Measurements from ENCODE around the gene AANAT. TPM values are rescaled to one million over a fixed set of nuclear protein-coding genes. Genes with fewer than 3 reads are reported as not detected.

AANAT gene
- total and polyA plus RNA-seq, 4 experiments from 2014 or later, result not detected

DNA sequence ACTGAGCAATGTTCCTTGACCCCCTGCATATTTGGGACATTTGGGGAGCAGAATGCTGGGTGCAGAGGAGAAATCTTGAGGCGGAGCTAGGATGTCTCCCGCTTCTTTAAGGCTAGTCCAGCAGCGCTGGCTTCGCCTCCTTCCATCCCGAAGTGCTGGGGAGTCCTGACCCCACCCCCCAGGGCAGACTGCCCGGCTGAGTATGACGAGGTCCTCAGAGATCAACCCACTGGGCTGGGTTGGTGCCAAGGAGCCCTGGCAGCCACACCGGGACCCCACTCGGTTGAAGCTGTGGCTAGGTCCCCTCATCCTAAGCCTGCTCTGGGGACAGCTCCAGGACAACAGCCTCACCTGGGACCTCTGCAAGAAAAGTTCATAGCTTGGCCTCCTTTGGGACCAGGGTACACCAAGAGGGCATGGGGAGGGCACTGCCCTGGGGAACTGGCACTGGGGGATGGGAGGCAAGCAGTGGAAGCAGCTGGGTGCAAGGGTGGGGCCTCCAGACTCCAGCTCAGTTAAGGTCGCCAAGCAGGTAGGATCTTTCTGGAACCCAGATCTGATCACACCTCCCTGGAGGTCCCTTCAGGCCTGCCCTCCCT is 22.8 kb downstream of the AANAT start:
- Histone ChIP-seq H3K9me3 (ENCODE audit: control insufficient read depth in 1 of 2, low read length in 2 of 2) (no peaks in the 10 kb centered on the region), H3K4me3 (ENCODE audit: low read length in 2 of 2) (no peak overlapping the region), H3K27ac (ENCODE audit: low read depth, low read length) (no peak overlapping the region), H3K4me1 (ENCODE audit: insufficient read depth, low read length) (peaks cover 42% of the 10 kb centered on the region), H3K27me3 (ENCODE audit: insufficient read depth, low read length) (no peaks in the 10 kb centered on the region), H3K36me3 (ENCODE audit: insufficient read depth, low read length) (no peaks in the 10 kb centered on the region)
- H3K27ac Mint-ChIP-seq, result peak overlapping the region in 3 of 7 donors; percentile 50 to 84 (median 70)
- intact Hi-C loops (cut with micrococcal nuclease), result no loop called here
- peak in 1 of 5 donors; percentile 33 for DNase-seq
- ChIA-PET CTCF (ENCODE audit: partially characterized antibody) (interaction anchor here (0.9 to 1.6 kb wide), 2 partner anchors 9 to 82 kb away, joined by 3 read pairs; no protein-coding TSS in a partner anchor), POLR2A (ENCODE audit: partially characterized antibody) (interaction anchor here (1.4 to 4.8 kb wide), 4 partner anchors 10 to 23 kb away, joined by 3 to 45 read pairs (median 4); partner anchors contain the start of gene RHBDF2)
- H3K4me3 Mint-ChIP-seq, result no peak overlapping the region
- H3K4me1 Mint-ChIP-seq, result peaks cover 16 to 42% (median 31%) of the 10 kb centered on the region in 4 donors
- no peaks in the 10 kb centered on the region for H3K9me3 Mint-ChIP-seq
- peaks cover 0 to 5% of the 10 kb centered on the region in 2 donors for H3K36me3 Mint-ChIP-seq
- H3K27me3 Mint-ChIP-seq, result no peaks in the 10 kb centered on the region

DNA sequence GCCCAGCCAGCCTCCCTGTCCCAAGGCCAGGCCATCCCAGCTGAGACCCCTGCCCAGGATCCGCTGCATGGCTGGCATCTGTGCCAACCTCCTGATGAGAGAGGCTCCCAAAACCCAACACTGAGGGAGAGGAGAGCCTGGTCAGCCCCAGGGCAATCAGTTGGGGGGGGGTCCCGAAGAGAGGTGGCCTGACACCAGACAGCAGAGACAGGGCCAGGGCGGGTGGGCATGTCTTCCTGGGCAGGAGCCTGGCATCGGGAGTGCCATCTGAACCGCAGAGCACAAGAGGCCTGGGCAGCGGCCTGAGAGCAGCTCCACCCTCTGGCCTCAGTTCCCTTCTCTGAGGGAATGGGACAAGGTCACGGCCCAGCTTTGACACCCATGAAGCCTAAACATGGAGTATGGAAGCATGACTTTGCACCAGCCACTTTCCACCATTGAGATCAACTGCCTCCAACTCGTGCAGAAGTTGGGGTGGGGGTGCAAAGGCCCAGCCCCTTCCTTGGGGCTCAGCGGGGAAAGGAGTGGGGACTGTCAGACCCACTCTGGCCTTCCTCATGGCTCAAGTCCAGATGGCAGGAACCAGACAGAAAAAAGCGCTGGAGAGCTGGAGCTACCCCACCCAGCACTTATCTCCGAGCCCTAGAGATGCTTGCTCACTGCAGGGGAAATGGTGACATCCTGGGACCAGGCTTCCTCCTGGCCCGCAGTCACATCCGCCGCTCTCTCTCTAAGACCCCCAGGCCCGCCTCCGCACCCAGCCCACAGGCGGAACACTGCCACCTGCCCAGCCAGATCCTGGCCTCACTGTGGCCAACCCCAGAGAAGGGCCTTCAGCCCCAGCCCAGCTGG is 24.1 kb downstream of the AANAT start:
- peak overlapping the region; percentile 24 to 94 (median 77) for H3K27ac Mint-ChIP-seq
- no peak overlapping the region for H3K4me3 ChIP-seq (ENCODE audit: low read length in 2 of 2)
- no peaks in the 10 kb centered on the region for H3K27me3 Mint-ChIP-seq
- H3K36me3 Mint-ChIP-seq, result peaks cover 0 to 4% of the 10 kb centered on the region in 2 donors
- H3K36me3 ChIP-seq (ENCODE audit: insufficient read depth, low read length), result no peaks in the 10 kb centered on the region
- H3K4me1 ChIP-seq (ENCODE audit: insufficient read depth, low read length), result peaks cover 44% of the 10 kb centered on the region
- no peaks in the 10 kb centered on the region for H3K9me3 Mint-ChIP-seq
- peaks cover 16 to 50% (median 35%) of the 10 kb centered on the region in 4 donors for H3K4me1 Mint-ChIP-seq
- H3K27ac ChIP-seq (ENCODE audit: low read depth, low read length), result peak overlapping the region; percentile 64
- intact Hi-C loops (cut with micrococcal nuclease), result no loop called here
- ChIA-PET CTCF (ENCODE audit: partially characterized antibody) (interaction anchor here (0.8 to 2.5 kb wide), 3 partner anchors 25 to 83 kb away, joined by 3 to 16 read pairs (median 4); partner anchors contain the start of gene AANAT), POLR2A (ENCODE audit: partially characterized antibody) (interaction anchor here (1.4 to 4.8 kb wide), 7 partner anchors 10 to 138 kb away, joined by 3 to 45 read pairs (median 5); partner anchors contain the start of genes PRPSAP1, RHBDF2 and UBE2O)
- no peaks in the 10 kb centered on the region for H3K9me3 ChIP-seq (ENCODE audit: control insufficient read depth in 1 of 2, low read length in 2 of 2)
- H3K27me3 ChIP-seq (ENCODE audit: insufficient read depth, low read length), result no peaks in the 10 kb centered on the region
- DNase-seq, result no peak
- peak overlapping the region in 7 of 8 donors; percentile 41 to 76 (median 62) for H3K4me3 Mint-ChIP-seq

DNA sequence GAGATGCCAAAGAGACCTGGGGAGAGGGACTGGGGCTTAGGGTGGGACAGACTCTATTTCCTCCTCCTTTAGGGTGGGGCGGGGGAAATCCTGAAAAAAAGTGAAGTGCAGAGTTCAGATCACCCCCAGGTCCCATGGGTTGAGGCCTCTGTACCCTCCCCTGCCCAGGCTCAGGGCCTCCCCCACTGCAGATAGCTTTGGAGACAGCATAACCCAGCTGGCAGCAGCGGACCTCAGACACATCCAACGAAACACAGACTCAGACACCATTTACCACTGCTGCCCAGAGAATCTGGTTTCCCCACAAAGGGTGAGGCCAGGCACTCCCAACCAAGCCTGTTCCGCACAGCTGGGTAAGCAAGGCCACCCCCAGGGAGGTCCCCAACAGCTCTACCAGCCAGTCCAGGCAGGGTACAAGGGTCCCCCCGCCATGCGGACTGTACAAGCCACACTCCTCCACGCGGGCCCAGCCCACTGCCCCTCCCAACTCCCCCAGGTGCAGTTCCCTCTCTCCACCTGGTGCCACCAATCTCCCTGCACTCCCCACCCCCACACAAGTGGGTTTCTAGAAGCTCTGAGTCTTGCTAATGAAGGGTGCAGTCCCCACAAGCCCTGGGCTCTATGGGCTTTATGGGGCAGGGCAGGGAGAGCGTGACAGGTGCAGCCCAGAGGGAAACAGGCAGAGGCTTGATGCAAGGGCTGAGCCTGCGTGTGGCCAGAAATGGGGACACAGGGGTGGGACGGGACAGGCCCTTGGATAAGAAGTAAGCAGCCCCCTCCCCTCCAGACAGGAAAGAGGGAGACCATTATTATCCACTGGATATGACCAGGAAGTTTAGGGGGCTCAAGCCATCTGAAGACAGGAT is 25.0 kb downstream of the AANAT start:
- no peaks in the 10 kb centered on the region for H3K9me3 Mint-ChIP-seq
- Histone ChIP-seq H3K4me3 (ENCODE audit: low read length in 2 of 2) (peak overlapping the region in 1 of 2 donors; percentile 46), H3K27me3 (ENCODE audit: insufficient read depth, low read length) (no peaks in the 10 kb centered on the region), H3K36me3 (ENCODE audit: insufficient read depth, low read length) (no peaks in the 10 kb centered on the region), H3K9me3 (ENCODE audit: control insufficient read depth in 1 of 2, low read length in 2 of 2) (no peaks in the 10 kb centered on the region), H3K27ac (ENCODE audit: low read depth, low read length) (peak overlapping the region; percentile 64), H3K4me1 (ENCODE audit: insufficient read depth, low read length) (peaks cover 44% of the 10 kb centered on the region)
- ChIA-PET POLR2A (ENCODE audit: partially characterized antibody) (interaction anchor here (0.9 to 4.8 kb wide), 13 partner anchors 9 to 284 kb away, joined by 3 to 45 read pairs (median 6); partner anchors contain the start of genes PRPSAP1, RHBDF2 and UBE2O), CTCF (ENCODE audit: partially characterized antibody) (interaction anchor here (0.7 to 3.0 kb wide), 9 partner anchors 9 to 487 kb away, joined by 3 to 23 read pairs (median 4); partner anchors contain the start of genes AANAT, RHBDF2 and SPHK1)
- peak in 1 of 5 donors; percentile 41 for DNase-seq
- no peaks in the 10 kb centered on the region for H3K27me3 Mint-ChIP-seq
- peak overlapping the region; percentile 74 to 97 (median 94) for H3K27ac Mint-ChIP-seq
- intact Hi-C loops (cut with micrococcal nuclease), result no loop called here
- peaks cover 0 to 5% of the 10 kb centered on the region in 2 donors for H3K36me3 Mint-ChIP-seq
- H3K4me3 Mint-ChIP-seq, result peak overlapping the region; percentile 70 to 87 (median 84)
- H3K4me1 Mint-ChIP-seq, result peaks cover 17 to 58% (median 38%) of the 10 kb centered on the region in 4 donors

DNA sequence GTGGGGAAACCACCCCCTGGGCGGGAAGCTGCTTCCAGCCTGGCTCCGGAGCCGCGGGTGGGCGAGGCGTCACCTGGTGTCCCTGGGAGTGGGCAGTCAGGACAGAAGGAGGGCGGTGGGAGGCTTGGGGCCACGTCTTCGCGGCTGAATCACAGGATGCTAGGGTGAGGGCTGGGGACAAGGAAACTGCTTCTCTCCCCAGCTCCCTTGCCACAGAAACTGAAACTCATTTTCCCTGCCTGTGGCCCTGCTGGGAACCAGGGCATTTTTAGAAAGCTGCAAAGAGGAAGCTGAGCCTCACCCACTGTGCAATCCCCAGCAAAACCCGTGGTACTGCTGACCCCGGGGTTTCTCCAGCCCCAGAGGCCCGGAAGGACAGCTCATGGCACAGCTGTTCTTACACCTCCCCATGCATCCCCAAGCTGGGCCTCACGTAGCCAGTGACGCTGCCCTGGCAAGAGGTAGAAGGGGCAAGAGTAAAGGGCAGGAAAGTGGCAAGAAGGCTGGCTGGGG is 25.6 kb downstream of the AANAT start:
- ChIA-PET CTCF (ENCODE audit: partially characterized antibody) (interaction anchor here (0.6 to 3.0 kb wide), 13 partner anchors 8 to 488 kb away, joined by 3 to 23 read pairs (median 4); partner anchors contain the start of genes AANAT, RHBDF2 and SPHK1), POLR2A (ENCODE audit: partially characterized antibody) (interaction anchor here (0.6 to 4.8 kb wide), 17 partner anchors 8 to 285 kb away, joined by 3 to 45 read pairs (median 3); partner anchors contain the start of genes PRPSAP1, RHBDF2 and UBE2O)
- peaks cover 17 to 64% (median 42%) of the 10 kb centered on the region in 4 donors for H3K4me1 Mint-ChIP-seq
- H3K36me3 Mint-ChIP-seq, result peaks cover 0 to 5% of the 10 kb centered on the region in 2 donors
- no peaks in the 10 kb centered on the region for H3K9me3 ChIP-seq (ENCODE audit: control insufficient read depth in 1 of 2, low read length in 2 of 2)
- peak; percentile 15 to 53 (median 37) for DNase-seq
- intact Hi-C loops (cut with micrococcal nuclease), result no loop called here
- no peaks in the 10 kb centered on the region for H3K27me3 Mint-ChIP-seq
- H3K27me3 ChIP-seq (ENCODE audit: insufficient read depth, low read length), result no peaks in the 10 kb centered on the region
- peak overlapping the region; percentile 34 to 46 for H3K4me3 ChIP-seq (ENCODE audit: low read length in 2 of 2)
- no peaks in the 10 kb centered on the region for H3K36me3 ChIP-seq (ENCODE audit: insufficient read depth, low read length)
- H3K4me1 ChIP-seq (ENCODE audit: insufficient read depth, low read length), result peaks cover 46% of the 10 kb centered on the region
- peak overlapping the region; percentile 64 for H3K27ac ChIP-seq (ENCODE audit: low read depth, low read length)
- no peaks in the 10 kb centered on the region for H3K9me3 Mint-ChIP-seq
- peak overlapping the region; percentile 74 to 97 (median 94) for H3K27ac Mint-ChIP-seq
- H3K4me3 Mint-ChIP-seq, result peak overlapping the region; percentile 70 to 87 (median 84)

DNA sequence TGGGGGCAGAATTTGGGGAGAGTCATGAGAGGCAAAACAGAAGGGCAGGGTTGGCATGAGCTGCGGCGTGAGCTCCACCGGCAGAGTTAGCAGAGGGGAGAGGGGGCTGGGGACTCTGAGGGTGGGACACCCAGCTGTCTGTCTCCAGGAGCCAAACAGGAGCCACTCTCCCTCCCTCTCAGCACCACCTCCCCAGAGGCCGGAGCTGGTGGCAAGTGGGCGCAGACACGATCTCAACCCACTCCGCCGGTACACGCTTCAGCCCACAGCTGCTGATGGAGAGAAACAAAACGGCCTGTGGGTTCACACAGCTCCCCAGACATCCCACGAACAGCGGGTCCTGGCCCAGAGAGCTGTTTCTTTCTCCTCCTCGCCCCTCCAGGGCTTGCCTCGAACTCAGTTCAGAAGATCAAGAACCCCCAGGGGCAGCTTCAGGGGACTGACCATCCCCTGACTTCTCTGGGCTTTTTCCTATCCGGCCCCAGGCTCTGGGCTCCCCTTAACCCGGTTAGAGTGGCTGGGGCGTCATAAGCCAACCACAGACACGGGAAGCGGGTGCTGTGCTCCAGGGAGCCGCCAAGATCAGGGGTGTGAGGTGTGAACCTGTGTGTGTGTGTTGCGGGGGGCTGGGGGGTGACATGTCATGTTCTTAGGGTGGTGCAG is 26.2 kb downstream of the AANAT start:
- peaks cover 52% of the 10 kb centered on the region for H3K4me1 ChIP-seq (ENCODE audit: insufficient read depth, low read length)
- CTCF ChIA-PET (ENCODE audit: partially characterized antibody), result interaction anchor here (0.6 to 3.0 kb wide), 13 partner anchors 8 to 488 kb away, joined by 3 to 23 read pairs (median 4); partner anchors contain the start of genes AANAT, RHBDF2 and SPHK1
- H3K36me3 ChIP-seq (ENCODE audit: insufficient read depth, low read length), result no peaks in the 10 kb centered on the region
- DNase-seq, result peak; percentile 25 to 52 (median 43)
- POLR2A ChIA-PET (ENCODE audit: partially characterized antibody), result interaction anchor here (0.6 to 4.8 kb wide), 15 partner anchors 8 to 178 kb away, joined by 3 to 45 read pairs (median 3); partner anchors contain the start of genes PRPSAP1, RHBDF2 and UBE2O
- no peaks in the 10 kb centered on the region for H3K9me3 ChIP-seq (ENCODE audit: control insufficient read depth in 1 of 2, low read length in 2 of 2)
- peak overlapping the region; percentile 74 to 97 (median 94) for H3K27ac Mint-ChIP-seq
- H3K9me3 Mint-ChIP-seq, result no peaks in the 10 kb centered on the region
- H3K27me3 Mint-ChIP-seq, result no peaks in the 10 kb centered on the region
- H3K4me3 Mint-ChIP-seq, result peak overlapping the region; percentile 70 to 87 (median 84)
- no peaks in the 10 kb centered on the region for H3K27me3 ChIP-seq (ENCODE audit: insufficient read depth, low read length)
- peak overlapping the region; percentile 64 for H3K27ac ChIP-seq (ENCODE audit: low read depth, low read length)
- intact Hi-C loops (cut with micrococcal nuclease), result no loop called here
- H3K4me3 ChIP-seq (ENCODE audit: low read length in 2 of 2), result peak overlapping the region; percentile 34 to 46
- H3K36me3 Mint-ChIP-seq, result peaks cover 0 to 5% of the 10 kb centered on the region in 2 donors
- H3K4me1 Mint-ChIP-seq, result peaks cover 17 to 69% (median 46%) of the 10 kb centered on the region in 4 donors
